PC-3 (cell line): ENCODE results near the gene AURKB. TPM values are rescaled to one million over a fixed set of nuclear protein-coding genes. Genes with fewer than 3 reads are reported as not detected.

Source experiments
- ATAC-seq: fragments of 200-7000 bp; cut with Tn5 transposase; 2 replicates; pipeline ENCODE4 v1.9.1; 2020; ENCODE audit warnings: mild to moderate bottlenecking, moderate library complexity
- BruUV-seq: library from RNA; stranded (reverse); fragments of 400-500 nt; replicated peaks from 2 replicates; lab custom pipeline; 2021; lab: Mats Ljungman, UMichigan
- CTCF ChIA-PET: fragments of 300-600 bp; sonication (Branson Sonifier 250); formaldehyde crosslinking; loops from one replicate; lab custom pipeline; 2022; ENCODE audit warnings: antibody characterized with exemption; lab: Charles Lee
- POLR2A ChIA-PET: fragments of 300-600 bp; sonication (Branson Sonifier 250); formaldehyde crosslinking; loops from one replicate; lab custom pipeline; 2022; ENCODE audit warnings: antibody characterized with exemption; ENCODE audit not compliant: unreplicated experiment; lab: Charles Lee
- DNase-seq: peaks from one replicate; pipeline ENCODE4 v3.0.0-alpha.2; 2015
- H2AFZ ChIP-seq: fragments of 300-600 bp; sonication (generic); 2 replicates; pipeline ENCODE4 v1.6.0; 2016; ENCODE audit warnings: antibody characterized with exemption, low read length
- H3F3A ChIP-seq: fragments of 300-600 bp; sonication (generic); one replicate; pipeline ENCODE4 v1.6.0; 2017; ENCODE audit warnings: antibody characterized with exemption, low read length, control low read depth, mild to moderate bottlenecking; ENCODE audit not compliant: unreplicated experiment
- H3K27ac ChIP-seq: fragments of 300-600 bp; sonication (generic); 2 replicates; pipeline ENCODE4 v1.5.1; 2016; ENCODE audit warnings: mild to moderate bottlenecking, low read length
- H3K27me3 ChIP-seq: fragments of 300-600 bp; sonication (generic); 2 replicates; pipeline ENCODE4 v1.6.1; 2016; ENCODE audit warnings: low read length, mixed read lengths
- H3K36me3 ChIP-seq: fragments of 300-600 bp; sonication (generic); 2 replicates; pipeline ENCODE4 v1.6.1; 2016; ENCODE audit warnings: low read depth, mixed run types, low read length, mixed read lengths
- H3K4me1 ChIP-seq: fragments of 300-600 bp; sonication (generic); 2 replicates; pipeline ENCODE4 v1.5.1; 2016; ENCODE audit warnings: low read length; ENCODE audit not compliant: insufficient read depth
- H3K4me2 ChIP-seq: fragments of 300-600 bp; sonication (generic); 2 replicates; pipeline ENCODE4 v1.6.0; 2016; ENCODE audit warnings: low read length
- H3K4me3 ChIP-seq: fragments of 300-600 bp; sonication (generic); 2 replicates; pipeline ENCODE4 v1.5.1; 2016; ENCODE audit warnings: mild to moderate bottlenecking, low read length, mixed read lengths
- H3K79me2 ChIP-seq: fragments of 300-600 bp; sonication (generic); 2 replicates; pipeline ENCODE4 v1.6.1; 2017; ENCODE audit warnings: low read length, mixed read lengths
- H3K9ac ChIP-seq: fragments of 300-600 bp; sonication (generic); 2 replicates; pipeline ENCODE4 v1.6.0; 2016; ENCODE audit warnings: mild to moderate bottlenecking, low read length
- H3K9me2 ChIP-seq: fragments of 300-600 bp; sonication (generic); replicated peaks from 2 replicates; pipeline ENCODE4 v1.6.1; 2016; ENCODE audit warnings: mixed run types, low read length, mixed read lengths
- H3K9me3 ChIP-seq: fragments of 300-600 bp; sonication (generic); 2 replicates; pipeline ENCODE4 v1.6.1; 2016; ENCODE audit warnings: low read length, mixed read lengths
- H4K20me1 ChIP-seq: fragments of 300-600 bp; sonication (generic); 2 replicates; pipeline ENCODE4 v1.6.1; 2016; ENCODE audit warnings: low read length, mixed read lengths
- EZH2 ChIP-seq: fragments of 300-600 bp; sonication (generic); IDR thresholded peaks from one replicate; pipeline ENCODE4 v1.6.1; 2017; ENCODE audit warnings: antibody characterized with exemption, mild to moderate bottlenecking, low read length; ENCODE audit not compliant: unreplicated experiment
- EZH2phosphoT487 ChIP-seq: fragments of 300-600 bp; sonication (generic); IDR thresholded peaks from 2 replicates; pipeline ENCODE4 v1.6.1; 2018; ENCODE audit warnings: mild to moderate bottlenecking, antibody characterized with exemption, low read length, borderline replicate concordance
- intact Hi-C: fragments of 100-400 bp; cut with micrococcal nuclease; formaldehyde crosslinking; loops from 2 replicates; pipeline ENCODE4 v1.9.0; 2023
- total RNA-seq: library from RNA; depleted of rRNA; stranded (reverse); fragments of >200 nt; gene quantifications from 2 replicates; pipeline ENCODE4 v1.2.3, GENCODE V29; 2014
- TF ChIP-seq, protein P1 (sequence below): fragments of 300-600 bp; sonication (generic); conservative IDR thresholded peaks from 2 replicates; pipeline ENCODE4 v1.5.1; 2017; ENCODE audit warnings: antibody characterized with exemption, low read depth, mild to moderate bottlenecking, low read length

Gene AURKB
- total RNA-seq, 1 experiment from 2014 or later = 82.9 TPM

DNA sequence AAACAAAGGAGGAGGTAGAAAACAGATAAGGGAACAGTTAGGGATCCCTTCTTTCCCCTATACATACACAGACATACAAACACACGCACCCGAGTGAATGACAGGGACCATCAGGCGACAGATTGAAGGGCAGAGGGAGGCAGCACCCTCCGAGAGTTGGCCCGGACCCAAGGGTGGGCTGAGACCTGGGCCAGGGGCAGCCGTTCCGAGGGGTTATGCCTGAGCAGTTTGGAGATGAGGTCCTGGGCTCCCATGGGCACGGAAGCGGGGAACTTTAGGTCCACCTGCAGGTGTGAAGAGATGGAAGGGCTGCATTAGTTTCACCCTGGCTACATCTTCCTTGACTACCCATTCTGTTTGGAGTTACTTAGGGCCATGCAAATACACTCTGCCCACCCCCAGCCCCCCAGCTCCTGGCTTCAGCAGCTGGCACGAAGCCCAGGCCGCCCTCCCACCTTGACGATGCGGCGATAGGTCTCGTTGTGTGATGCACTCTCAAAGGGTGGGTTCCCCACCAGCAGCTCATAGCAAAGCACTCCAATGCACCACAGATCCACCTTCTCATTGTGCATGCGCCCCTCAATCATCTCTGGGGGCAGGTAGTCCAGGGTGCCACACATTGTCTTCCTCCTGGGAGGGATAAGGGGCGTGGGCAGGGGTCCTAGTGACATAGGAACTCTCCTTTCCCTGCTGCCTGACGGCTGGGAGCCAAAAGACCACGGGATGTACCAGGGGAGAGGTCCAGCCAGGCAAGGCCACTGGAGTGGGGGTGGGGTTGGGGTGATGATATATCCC is 5.4 kb downstream of the AURKB start:
- ChIA-PET POLR2A (no interaction called here), CTCF (no interaction called here)
- DNase-seq (no peak), ATAC-seq (no peak)
- Histone ChIP-seq H3K9me3 (no peaks in the 10 kb centered on the region), H3K9ac (no peak overlapping the region), H3K4me3 (no peak overlapping the region), H4K20me1 (peaks cover 16% of the 10 kb centered on the region), H3K27ac (no peak overlapping the region), H2AFZ (no peak overlapping the region), H3K36me3 (peaks cover 22% of the 10 kb centered on the region), H3K4me2 (no peak overlapping the region), H3K27me3 (no peaks in the 10 kb centered on the region), H3F3A (no peaks in the 10 kb centered on the region), H3K4me1 (peaks cover 8% of the 10 kb centered on the region), H3K79me2 (peaks cover 31% of the 10 kb centered on the region), H3K9me2 (no peaks in the 10 kb centered on the region)
- intact Hi-C loops = no loop called here
- BruUV-seq = no TSS peak
- TF ChIP-seq EZH2 = no peak
- TF ChIP-seq, protein P1, sequence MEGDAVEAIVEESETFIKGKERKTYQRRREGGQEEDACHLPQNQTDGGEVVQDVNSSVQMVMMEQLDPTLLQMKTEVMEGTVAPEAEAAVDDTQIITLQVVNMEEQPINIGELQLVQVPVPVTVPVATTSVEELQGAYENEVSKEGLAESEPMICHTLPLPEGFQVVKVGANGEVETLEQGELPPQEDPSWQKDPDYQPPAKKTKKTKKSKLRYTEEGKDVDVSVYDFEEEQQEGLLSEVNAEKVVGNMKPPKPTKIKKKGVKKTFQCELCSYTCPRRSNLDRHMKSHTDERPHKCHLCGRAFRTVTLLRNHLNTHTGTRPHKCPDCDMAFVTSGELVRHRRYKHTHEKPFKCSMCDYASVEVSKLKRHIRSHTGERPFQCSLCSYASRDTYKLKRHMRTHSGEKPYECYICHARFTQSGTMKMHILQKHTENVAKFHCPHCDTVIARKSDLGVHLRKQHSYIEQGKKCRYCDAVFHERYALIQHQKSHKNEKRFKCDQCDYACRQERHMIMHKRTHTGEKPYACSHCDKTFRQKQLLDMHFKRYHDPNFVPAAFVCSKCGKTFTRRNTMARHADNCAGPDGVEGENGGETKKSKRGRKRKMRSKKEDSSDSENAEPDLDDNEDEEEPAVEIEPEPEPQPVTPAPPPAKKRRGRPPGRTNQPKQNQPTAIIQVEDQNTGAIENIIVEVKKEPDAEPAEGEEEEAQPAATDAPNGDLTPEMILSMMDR = no peak

GRCh38 chr17:8192070-8192815 is 18.1 kb downstream of the AURKB start:
- Histone ChIP-seq H4K20me1 (no peaks in the 10 kb centered on the region), H3K4me2 (no peak overlapping the region), H3K36me3 (no peaks in the 10 kb centered on the region), H3K4me3 (no peak overlapping the region), H3K79me2 (peaks cover 16% of the 10 kb centered on the region), H3K27ac (no peak overlapping the region), H3K9me2 (no peaks in the 10 kb centered on the region), H2AFZ (no peak overlapping the region), H3K27me3 (no peaks in the 10 kb centered on the region), H3K4me1 (peaks cover 19% of the 10 kb centered on the region), H3K9ac (no peak overlapping the region), H3F3A (no peaks in the 10 kb centered on the region), H3K9me3 (no peaks in the 10 kb centered on the region)
- intact Hi-C loops = no loop called here
- ATAC-seq (no peak), DNase-seq (peak; percentile 42)
- TF ChIP-seq EZH2 = no peak
- TF ChIP-seq, protein P1 = no peak
- no peak for TF ChIP-seq EZH2phosphoT487
- no TSS peak for BruUV-seq
- ChIA-PET POLR2A (no interaction called here), CTCF (no interaction called here)
